Dedifferentiated amniotic fluid mesenchymal stem cell (primary cell): ENCODE measurements around the gene MMP15.
"Not testable (repeated sequence)": the region's sequence is repeated elsewhere in the genome, so short reads cannot be mapped to it uniquely, and the experiment has no call there.

Experiments
- DNase-seq: peaks from one replicate; pipeline ENCODE4 v3.0.0-alpha.2; 2016; ENCODE audit errors: extremely low spot score

MMP15 gene

DNA sequence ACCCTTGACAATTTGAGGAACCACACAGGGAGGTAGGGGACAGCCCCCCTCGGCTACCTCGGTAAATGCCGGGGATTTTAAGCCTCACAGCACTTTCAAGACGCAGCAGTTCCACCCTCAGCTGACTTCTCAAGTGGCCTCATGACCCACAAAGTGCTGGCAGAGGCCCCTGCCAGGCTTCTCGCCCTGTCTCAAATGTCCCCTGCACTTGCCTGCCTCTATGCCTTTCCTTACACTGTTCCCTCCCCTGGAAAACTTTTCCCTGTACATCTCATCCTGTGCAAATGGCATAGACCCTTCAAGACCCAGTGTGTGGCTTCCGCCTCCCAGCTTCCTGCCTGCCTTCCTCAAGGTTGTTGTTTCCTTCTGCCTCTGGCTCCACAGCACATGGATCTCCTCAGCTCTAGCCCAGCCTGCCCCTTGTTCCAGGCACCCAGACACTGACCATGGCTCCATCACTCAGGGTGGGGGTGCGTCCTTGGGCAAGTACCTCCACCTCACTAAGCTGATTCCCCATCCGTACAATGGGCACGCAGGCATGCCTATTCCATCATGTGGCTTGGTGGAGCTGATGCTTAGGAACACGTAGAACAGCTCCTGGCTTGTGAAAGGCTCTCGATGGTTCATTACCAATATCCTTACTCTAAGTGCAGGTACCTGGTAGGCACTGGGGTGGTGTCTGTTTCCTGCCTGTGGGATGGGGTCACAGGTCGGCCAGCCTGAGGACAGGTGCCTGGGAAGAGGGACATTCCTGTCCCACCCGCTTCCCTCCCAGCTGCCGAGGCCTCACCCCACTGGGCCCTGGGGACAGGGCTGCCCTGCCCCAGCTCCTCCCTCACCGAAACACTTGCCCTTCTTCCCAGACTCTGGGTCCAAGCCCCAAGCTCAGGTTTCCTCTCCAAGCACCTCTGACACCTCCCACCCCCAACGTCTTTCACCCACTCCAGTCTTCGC, 24.0 kb downstream of the MMP15 start:
- DNase-seq, result no peak

DNA sequence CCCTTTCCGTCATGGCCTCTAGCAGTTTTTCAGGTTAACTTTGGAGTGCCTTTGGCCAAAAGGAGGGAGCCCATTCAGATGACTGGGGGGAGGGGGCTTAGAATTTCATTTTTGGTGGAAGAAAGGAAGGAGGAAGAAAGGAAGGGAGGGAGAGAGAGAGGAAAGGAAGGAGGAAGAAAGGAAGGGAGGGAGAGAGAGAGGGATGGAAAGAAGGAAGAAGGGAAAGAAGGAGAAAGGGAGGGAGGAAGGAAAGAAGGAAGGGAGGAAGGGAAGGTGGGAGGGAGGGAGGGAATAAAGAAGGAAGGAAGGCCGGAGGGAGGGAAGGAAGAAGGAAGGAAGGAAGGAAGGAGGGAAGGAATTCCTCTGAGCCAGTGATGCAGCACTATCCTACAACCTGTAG, 25.7 kb downstream of the MMP15 start:
- no peak for DNase-seq

DNA sequence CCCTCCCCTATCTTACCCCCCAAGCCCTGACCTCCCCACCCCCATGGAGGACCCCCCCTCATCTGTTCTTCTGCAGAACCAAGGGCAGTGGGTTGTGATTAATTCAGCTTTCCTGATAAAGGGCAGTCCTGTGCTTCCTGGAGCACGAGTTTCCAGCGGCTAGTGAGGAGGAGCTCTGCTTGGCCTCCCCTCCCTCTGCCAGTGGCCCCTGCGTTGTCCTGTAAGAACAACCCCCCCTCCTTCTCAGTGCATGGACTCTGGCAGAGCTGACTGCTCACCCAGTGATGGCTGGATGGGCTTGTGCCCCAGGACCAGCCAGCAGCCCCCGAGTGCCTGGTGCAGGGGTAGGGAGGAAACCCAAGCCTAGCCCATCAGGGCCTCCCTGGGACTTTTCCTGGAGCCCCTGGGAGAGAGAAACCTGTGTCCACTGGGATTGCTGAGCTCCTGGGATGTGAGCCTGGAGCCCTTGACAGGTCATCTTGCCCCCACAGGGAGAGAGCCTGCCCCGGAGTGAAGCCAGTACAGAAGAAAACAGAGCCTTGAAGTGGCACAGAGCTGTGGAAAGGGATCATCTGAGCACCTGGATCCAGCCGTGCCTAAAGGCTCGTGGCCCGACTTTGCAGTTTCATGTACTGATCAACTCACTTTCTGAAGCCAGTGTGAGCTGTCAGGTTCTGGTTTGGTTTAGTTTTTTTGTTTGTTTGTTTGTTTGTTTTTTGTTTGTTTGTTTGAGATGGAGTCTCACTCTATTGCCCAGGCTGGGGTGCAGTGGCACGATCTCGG, 26.5 kb downstream of the MMP15 start:
- no peak for DNase-seq

DNA sequence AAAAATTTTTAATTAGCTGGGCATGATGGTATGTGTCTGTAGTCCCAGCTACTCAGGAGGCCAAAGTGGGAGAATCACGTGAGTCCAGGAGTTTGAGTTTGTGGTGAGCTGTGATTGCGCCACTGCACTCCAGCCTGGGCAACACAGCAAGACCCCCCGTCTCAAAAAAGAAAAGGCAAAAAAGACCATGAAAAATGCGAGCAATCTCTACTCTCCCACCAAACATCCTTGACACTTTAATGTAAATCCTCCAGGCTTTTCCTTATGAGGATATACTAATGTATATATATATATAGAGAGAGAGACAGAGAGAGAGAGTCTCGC, 28.1 kb downstream of the MMP15 start:
- DNase-seq, result no peak

DNA sequence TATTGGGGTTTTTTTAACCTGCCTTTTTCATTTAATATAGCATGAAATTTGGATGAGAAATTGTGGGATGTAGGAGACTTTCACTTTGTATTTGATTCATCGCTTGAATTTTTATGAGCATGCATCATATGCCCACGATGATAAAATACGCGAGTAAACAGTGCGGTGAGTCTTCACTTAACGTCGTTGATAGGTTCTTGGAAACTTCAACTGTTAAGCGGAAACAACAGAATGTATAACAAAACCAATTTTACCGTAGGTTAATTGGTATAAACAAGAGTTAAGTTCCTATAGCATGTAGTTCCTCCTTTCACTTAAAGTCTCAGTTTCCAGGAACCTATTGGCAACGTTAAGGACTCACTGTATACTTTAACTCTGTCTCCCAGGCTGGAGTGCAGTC, 28.7 kb downstream of the MMP15 start:
- no peak for DNase-seq

DNA sequence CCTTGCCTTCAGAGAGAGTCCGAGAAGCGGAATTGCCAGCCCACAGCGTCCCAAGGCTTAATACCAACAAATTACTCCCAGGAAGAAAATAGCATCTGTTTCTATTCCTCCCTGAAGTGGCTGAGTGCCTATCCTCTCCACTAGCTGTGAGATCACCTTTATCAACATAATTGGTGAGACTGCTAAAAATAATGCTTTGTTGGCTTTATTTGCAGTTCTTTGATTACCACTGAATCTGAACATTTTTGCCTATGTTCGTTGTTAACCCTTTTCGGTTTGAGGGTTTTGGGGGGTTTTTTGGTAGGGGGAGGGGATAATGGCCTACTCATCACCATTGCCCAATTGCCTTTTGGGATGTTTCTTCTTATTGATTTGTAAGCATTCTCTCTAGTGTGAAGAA, 31.0 kb downstream of the MMP15 start:
- DNase-seq, result no peak

DNA sequence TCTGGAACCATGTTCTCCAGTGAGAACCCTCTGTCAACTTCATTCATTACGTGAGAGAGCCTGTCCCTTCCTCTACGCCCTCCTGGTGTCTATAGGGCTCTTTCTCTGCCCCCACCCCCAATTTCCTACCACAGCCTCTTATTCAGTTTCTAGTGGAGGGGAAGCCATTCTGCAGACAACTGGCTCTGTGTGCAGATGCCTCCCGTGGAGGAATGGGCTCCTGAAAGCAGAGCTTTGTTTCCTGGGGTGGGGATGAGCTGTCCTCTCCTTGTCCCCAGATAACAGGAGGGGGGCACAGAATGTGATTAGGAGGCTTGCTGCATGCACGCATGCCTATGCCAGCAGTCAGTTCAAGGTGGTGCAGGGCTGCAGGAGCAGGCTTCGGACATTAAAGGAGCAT, 31.6 kb downstream of the MMP15 start:
- DNase-seq, result no peak

DNA sequence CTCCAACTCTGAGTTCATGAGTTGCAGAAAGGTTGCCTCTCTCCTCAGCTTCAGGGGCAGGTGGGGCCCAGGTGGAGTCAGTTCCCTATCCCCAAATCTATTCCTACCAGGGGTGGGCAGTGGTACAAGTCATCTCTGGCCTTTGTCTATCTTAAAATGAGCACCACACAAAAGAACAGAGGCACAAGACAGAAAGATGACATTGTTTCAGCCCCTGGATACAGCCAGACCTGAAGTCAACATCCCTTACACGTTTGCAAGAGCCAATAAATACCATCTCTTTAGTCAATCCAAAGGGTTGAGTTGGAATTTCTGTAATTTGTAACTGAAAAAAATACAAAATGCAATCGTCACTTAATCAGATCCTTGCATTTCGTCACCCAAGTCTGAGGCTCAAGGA, 32.2 kb downstream of the MMP15 start:
- DNase-seq, result no peak

DNA sequence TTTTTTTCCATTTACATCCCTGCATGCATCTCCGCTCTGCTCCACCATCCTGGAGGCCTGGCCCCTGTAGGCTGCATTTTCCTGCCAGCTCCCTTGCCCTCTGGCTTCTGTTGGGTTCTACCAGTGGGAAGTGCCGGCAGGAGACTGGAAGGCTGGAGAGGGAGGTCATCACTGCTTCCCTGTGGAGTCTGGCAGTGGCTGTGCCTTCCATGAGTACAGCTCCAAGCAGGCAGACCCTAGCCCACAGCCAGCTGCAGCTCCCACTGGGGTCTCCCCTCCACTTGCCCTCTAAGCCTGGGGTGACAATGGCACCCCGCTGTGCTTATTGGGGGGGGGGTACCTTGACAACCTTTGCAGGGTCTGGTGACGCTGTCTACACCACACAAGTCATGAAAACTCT, 37.3 kb downstream of the MMP15 start:
- no peak for DNase-seq

DNA sequence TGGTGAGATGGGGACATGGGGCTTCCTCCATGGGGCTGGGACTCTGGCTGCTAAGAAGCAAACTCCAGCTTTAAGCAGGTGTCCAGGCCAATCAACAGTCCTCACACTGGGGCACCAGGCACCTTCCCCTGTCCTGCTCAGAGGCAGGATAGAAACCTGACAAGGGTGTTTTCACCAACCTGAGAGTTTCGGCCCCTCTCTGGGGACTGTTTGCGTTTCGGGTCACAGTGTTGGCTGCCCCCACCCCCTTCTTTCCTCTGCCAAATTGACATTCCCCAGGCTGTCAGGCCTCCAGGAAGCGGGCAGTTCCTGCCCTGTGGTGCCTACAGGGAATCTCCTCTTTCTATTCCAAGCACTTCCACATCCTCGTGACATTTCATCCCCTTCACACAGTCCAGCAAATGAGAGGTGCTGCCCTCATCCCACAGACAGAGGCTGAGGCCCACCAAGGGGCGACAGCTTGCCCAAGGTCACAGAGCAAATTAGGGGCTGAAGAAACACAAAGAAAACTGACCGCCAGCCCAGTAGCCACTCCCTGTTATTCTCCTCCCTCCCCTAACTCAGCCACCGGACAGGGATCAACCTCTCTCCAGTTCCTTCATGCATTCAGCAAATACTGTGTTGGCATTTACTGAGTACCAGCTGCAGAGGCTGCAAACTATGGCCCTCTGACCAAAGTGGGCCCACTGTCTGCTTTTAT, 38.0 kb downstream of the MMP15 start:
- no peak for DNase-seq

DNA sequence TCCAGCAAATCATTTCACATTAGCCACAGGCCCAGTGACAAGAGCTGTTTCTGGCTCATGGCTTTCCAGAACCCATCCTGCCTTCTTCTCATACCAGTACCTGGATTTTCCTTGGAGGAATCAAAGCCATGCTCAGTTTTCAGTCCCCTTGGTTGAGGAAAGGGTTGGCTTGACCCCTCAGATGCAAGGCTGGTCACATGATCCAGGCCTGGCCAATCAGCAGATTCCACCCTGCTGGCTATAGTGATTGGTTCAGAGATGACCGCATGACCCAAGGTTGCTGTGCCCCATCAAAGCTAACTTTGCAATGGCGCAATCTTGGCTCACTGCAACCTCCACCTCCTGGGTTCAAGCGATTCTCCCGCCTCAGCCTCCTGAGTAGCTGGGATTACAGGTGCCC, 45.0 kb downstream of the MMP15 start:
- DNase-seq, result no peak

DNA sequence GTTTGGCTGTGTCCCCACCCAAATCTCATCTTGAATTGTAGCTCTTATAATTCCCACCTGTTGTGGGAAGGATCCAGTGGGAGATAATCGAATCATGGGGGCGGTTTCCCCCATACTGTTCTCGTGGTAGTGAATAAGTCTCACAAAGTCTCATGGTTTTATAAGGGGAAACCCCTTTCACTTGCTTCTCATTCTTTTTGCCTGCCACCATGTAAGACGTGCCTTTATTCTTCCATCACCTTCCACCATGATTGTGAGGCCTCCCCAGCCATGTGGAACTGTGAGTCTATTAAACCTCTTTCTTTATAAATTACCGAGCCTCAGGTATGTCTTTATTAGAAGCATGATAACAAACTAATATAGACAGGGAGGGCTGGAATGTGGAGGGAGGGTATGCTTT, 46.6 kb downstream of the MMP15 start:
- DNase-seq, result not testable (repeated sequence)

DNA sequence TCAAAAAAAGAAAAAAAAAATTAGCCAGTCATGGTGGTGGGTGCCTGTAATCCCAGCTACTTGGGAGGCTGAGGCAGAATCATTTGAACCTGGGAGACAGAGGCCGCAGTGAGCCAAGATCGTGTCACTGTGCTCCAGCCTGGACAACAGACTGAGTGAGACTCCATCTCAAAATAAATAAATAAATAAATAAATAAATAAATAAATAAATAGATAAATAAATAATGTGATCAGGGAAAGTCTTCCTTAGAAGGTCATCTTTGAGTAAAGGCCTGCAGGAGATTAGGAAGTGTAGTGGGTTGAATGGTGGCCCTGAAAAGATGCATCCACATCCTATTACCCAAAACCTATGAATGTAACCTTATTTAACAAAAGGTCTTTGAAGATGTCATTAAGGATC, 47.5 kb downstream of the MMP15 start:
- not testable (repeated sequence) for DNase-seq

DNA sequence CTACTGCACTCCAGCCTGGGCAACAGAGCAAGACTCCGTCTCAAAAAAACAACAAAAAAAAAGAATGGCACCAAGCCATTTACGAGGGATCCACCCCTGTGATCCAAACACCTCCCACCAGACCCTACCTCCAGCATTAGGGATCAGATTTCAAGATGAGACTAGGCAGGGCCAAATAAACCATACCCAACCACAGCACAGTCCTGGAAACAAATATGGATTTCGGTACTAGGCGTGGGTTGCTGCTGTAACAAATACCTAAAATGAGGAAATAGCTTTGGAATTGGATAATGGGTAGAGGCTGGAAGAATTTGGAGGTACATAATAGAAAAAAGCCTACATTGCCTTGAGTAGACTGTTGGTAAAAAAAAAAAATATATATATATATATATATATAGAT, 49.1 kb downstream of the MMP15 start:
- DNase-seq, result no peak

DNA sequence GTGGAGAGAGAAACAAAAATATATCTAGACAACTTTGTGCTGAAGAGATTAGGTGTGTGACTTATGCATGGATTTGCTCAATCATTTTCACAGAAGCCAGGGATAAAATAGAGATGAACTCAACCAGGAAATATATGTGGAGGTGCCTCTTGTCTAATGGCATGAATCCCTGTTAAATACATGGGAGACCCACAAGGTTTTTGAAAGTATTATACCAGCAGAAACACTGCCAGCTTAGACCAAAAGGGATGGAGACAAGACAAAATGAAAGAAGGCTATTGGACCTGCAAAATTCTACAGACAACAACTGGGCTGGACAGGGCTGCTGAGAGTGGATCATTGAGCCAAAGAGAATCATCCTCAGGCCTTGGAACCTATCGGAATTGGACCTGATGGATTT, 51.0 kb downstream of the MMP15 start:
- DNase-seq, result no peak

DNA sequence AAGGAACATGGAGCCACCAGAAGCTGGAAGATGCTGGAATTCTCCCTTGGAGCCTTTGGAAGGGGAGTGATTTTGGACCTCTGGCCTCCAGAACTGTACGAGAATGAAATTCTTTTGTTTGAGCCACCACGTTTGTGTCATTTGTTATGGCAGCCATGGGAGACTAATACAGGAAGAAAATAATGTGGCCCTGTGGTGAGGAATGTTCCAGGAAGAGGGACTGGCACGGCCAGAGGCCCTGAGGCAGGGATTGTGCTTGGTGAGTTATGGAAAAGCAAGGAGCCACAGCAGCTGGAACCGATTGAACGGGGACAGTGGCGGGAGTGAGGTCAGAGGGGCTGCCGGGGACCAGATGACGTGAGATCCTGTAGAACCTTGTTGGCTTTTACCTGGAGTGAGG, 52.2 kb downstream of the MMP15 start:
- no peak for DNase-seq

DNA sequence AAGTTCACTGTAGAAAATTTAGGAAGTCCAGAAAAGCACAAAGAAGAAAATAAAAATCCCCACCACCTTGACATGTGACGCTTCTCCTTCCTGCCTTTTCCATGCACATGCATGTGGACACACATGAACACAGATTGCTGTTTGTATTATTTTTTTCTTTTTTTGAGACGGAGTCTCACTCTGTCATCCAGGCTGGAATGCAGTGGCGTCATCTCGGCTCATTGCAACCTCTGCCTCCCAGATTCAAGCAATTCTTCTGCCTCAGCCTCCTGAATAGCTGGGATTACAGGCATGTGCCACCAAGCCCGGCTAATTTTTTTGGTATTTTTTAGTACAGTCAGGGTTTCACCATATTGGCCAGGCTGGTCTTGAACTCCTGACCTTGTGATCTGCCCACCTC, 55.1 kb downstream of the MMP15 start:
- not testable (repeated sequence) for DNase-seq

DNA sequence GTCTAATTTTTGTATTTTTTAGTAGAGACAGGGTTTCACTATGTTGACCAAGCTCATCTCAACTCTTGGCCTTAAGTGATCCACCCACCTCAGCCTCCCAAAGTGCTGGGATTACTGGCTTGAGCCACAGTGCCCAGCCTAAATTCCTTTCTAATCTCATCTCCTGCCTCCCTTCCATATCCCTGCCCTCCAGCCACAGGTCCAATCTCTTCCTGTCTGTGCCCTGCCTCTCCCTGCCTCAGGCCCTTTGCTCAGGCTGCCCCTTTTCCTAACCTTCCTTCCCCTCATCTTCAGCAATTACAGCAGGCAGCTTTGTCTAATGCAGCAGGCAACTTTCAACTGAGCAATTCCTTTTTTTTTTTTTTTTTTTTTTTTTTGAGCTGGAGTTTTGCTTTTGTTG, 56.8 kb downstream of the MMP15 start:
- DNase-seq, result no peak

DNA sequence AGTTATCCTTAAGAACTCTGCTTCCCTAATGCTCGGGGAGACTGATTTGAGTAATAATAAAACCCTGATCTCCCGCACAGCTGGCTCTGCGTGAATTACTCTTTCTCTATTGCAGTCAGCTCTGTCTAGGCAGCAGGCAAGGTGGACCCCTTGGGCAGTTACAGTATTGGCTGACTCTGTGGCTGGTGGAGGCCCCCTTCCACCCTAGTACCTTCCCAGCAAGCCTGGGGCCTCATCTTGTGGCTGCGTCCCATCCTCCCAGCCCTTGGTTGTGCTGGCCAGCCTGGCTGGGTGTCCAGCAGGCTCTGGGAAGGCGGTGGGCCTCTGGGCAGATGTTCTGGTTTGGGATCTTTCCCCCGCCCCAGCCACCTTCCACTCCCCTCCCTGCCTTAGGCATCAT, 59.1 kb downstream of the MMP15 start:
- DNase-seq, result no peak

DNA sequence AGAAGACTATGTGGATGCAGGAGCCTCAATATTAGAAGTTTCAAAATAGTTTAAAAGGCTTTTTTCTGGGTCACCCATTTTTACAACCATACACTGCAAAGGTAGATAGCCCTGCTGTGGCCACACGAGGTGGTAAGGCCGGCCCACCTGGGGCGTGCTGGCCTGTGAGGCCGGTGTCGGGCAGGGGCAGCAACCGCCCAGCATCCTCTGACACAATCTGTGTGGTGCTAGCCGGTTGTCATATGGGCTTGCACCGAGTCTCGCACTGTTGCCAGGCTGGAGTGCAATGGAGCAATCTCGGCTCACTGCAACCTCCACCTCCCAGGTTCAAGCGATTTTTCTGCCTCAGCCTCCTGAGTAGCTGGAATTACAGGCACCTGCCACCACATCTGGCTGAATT, 59.6 kb downstream of the MMP15 start:
- DNase-seq, result no peak

DNA sequence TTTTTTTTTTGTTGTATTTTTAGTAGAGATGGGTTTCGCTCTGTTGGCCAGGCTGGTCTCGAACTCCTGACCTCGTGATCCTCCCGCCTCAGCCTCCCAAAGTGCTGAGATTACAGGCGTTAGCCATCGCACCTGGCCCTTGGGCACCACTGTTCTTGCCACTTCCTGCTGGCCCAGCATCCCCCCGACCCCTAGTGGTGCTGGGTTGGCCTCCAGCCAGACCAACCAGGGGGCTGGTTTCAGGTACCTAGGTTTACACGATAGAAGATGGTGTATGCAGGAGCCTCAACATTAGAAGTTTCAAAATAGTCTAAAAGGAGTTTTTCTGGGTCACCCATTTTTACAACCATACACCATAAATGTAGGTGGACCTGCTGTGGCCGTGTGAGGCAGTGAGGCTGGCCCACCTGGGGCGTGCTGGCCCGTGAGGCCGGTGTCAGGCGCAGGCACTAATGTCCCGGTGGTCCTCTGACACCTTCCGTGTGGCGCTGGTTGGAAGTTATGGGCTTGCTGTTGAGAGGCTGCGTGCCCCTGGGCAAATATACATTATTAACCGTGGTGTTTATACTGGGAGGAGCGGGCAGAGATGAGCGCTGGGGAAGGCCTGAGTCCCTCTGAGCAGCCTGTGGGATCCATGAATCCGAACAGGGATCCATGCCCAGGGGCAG, 60.2 kb downstream of the MMP15 start:
- DNase-seq, result no peak
